Skin epidermis (tissue), 12 donors: ENCODE measurements around the gene ELMO1.

Source experiments
- H3K27ac ChIP-seq, 21 experiments: fragments of 200-600 bp; sonication (generic) in 11 of 21; one replicate each; pipeline ENCODE4 v1.5.0; 2020; ENCODE audit warnings: mild to moderate bottlenecking in 3 of 21, inconsistent platforms in 2 of 21, moderate library complexity in 2 of 21
- H3K4me3 ChIP-seq, 7 experiments: fragments of 200-600 bp; sonication (generic) in 2 of 7; one replicate each; pipeline ENCODE4 v1.5.0; 2020; ENCODE audit warnings: inconsistent platforms in 2 of 7, mild to moderate bottlenecking in 2 of 7, moderate library complexity in 1 of 7

ELMO1 gene

GRCh38 chr7:36961097-36961496 lies 487.6 kb downstream of the ELMO1 start:
- no peak overlapping the region for H3K27ac ChIP-seq
- no peak overlapping the region for H3K4me3 ChIP-seq

- Histone ChIP-seq H3K27ac (no peak overlapping the region), H3K4me3 (no peak overlapping the region)
Measured at GRCh38 chr7:36960105-36960504, 488.6 kb downstream of the ELMO1 start.

GRCh38 chr7:36958111-36958733 lies 490.4 kb downstream of the ELMO1 start:
- no peak overlapping the region for H3K27ac ChIP-seq

DNA sequence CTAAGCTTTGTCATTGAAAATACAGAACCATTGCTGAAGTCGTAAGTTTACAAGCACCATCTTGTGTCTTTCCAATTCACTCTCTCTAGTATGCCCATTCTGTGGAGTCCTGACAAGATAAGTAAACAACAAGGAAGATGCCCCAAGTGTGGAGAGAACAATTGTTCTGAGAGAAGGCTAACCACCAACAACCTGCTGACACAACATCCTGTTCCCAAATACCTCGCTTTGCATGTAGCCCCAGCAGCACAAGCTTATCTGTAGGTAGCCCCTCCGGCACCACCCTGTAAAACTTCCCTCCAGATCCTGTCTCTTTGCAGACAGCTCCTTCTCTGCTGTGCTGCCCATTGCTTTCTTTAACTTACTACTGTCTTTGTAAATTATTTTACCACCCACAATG lies 491.0 kb downstream of the ELMO1 start:
- H3K4me3 ChIP-seq: no peak overlapping the region

More at GRCh38 chr7:36958111-36958733, 490.4 kb downstream of the ELMO1 start:
- no peak overlapping the region for H3K4me3 ChIP-seq

GRCh38 chr7:36956814-36957213 lies 491.9 kb downstream of the ELMO1 start:
- Histone ChIP-seq H3K4me3 (no peak overlapping the region), H3K27ac (no peak overlapping the region)

More for the DNA sequence above, 491.0 kb downstream of the ELMO1 start:
- no peak overlapping the region for H3K27ac ChIP-seq

DNA sequence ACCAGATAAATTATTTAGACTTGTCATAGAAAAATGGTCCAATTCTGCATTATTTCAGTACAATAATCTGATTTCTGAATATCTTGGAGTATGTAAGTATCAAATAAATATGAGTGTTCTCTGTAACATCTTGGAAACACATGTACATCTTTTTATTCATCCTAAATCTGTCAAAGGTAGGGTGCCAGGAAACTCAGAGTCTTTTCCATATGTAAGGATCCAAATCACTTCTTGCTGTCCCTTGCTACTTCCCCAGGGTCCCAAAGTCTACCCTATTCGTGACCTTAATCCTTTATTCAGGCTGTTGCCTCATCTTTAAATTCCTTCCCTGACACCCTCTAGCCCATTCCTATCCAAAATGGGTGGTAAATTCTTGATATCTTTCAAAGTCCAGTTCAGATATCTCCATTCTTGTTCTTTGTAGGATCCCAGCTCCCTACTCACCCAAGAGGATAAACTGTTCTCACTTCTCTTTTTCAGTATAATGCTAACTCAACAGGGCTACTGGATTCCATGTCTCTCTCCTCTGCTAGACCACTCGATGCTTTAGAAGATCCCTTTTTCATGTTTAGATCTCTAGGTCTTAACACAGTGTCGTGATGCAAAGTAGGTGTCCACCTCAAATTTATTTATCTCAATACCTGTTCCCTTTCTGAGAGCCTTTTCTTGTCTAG lies 493.1 kb downstream of the ELMO1 start:
- H3K4me3 ChIP-seq: no peak overlapping the region
- no peak overlapping the region for H3K27ac ChIP-seq

DNA sequence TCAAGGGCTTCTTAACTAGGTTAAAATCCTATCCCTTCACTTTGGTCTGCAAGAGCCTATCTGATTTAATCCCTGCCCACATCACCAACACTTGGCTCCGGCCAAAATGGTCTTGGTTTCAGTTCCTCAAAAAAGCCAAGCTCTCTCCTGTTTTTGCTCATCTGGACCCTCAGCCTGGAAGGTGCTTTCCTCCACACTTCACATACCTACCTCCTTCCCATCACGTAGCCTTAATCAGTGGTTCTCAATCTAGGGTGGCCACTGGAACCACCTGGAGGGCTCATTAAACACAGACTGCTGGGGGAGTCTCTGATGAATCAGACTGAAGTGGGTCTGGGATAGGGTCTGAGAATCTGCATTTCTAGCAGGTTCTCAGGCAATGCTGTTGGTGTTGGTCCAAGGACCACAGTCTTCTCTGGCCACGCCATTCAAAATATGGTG lies 497.4 kb downstream of the ELMO1 start:
- no peak overlapping the region for H3K27ac ChIP-seq

GRCh38 chr7:36949711-36950600 lies 498.7 kb downstream of the ELMO1 start:
- Histone ChIP-seq H3K27ac (no peak overlapping the region), H3K4me3 (no peak overlapping the region)

More for the DNA sequence above, 497.4 kb downstream of the ELMO1 start:
- no peak overlapping the region for H3K4me3 ChIP-seq

DNA sequence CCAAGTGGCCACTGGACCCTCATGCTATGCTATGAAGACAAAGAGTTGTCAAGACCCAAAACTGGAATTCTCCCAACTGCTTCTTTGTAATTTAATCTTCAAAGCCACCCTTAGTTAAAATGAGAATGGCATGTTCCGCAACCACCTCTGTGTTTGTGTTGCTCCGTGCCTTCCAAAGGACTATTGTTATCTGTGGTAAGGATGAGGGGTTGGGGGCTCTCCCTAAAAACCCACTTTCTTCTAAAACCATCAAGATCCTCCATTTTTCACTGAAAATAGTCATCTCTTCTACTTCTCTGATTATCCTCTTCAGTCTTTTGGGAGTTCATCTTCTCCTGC lies 502.3 kb downstream of the ELMO1 start:
- Histone ChIP-seq H3K4me3 (no peak overlapping the region), H3K27ac (no peak overlapping the region)

DNA sequence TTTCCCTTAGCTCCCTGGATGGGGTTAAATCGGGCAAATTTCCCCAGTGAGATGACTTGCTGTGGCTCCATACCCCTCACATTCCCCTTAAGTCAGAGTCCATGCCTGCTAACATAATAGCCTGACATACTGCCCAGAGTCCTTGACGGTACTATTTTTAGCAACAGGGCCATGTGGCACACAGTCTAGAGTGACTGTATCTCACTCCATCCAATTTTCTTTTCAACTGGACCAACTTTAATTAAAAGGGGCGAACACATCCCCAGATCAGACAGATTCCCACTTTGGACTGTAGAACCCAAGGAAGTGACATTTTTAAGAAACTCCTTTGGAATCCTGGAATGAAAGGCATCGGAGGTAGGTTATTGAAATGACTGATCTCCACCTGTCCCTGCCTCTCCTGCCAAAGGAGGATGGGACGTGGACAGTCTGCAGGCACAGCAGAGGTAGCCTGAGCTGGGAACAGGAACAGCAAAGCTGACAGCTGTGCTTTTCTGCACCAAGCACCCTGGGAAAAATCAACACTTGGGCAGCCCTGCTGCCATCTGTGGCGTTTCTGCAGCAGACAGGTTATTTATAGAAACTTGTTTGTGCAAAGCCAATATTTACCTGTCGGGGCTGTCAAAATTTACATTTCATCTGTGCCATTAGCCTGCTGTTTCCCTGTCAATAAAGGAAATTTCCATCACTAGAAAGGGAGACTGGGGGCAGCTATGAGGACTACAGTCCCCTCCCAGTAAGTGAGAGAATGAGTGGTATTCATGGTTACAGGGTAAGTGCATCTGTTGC lies 502.9 kb downstream of the ELMO1 start:
- Histone ChIP-seq H3K4me3 (no peak overlapping the region), H3K27ac (no peak overlapping the region)

- Histone ChIP-seq H3K27ac (no peak overlapping the region), H3K4me3 (no peak overlapping the region)
Measured at GRCh38 chr7:36944838-36945237, 503.8 kb downstream of the ELMO1 start.

DNA sequence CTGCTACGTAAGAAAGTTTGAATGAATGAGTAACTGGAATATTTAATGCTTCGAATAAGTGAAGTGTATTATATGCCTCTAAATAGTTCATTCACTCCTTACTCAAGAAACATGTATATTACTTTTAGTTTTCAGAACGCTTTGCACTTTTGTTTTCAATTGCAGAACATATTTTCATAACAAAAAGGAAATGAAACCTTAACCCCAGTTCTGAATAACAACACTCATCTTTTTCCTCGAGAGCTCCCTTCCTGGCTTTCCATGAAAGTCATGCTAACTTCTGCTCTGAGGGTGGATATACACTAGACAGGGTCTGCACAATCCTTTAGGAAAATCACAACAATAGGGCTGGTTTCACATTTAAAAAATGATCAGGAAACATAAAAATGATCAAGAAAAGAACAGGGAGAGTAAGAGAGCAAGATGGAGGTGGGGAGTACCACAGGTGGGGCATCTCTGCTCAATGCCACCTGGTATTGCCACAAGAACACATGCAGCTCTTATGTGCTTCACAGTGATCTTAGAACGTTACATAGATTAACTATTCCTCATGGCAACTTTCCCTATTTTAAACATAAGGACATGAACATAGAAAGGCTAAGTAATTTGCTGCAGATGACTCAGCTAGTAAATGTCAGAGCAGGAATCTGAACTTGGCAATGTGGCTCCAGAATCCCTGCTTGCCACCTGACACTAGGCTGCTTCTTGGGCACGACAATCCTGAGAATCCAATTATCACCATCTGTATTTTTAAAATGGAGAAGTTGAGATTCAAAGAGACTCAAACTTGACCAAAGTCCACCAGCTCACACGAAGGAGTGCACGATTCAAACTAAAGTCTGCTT lies 504.9 kb downstream of the ELMO1 start:
- H3K27ac ChIP-seq: no peak overlapping the region
- no peak overlapping the region for H3K4me3 ChIP-seq

DNA sequence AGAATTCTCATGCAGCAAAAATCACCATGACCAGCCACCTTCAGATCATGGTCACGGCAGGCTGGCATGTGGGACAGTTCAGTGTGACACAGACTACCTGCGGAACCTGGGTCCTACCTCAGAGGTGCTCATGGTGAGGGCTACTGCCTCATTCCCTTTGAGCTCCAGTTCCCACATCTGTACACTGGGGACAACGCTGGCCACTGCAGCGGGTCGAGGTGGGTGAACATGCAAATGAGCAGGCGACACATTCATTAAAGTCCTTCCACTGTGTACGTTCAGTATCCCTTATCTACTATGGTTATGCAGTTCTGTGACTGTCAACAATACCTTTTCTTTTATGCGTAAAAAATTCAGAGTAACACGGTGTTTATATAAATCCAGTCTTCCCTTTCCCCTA lies 505.7 kb downstream of the ELMO1 start:
- Histone ChIP-seq H3K27ac (no peak overlapping the region), H3K4me3 (no peak overlapping the region)

- no peak overlapping the region for H3K27ac ChIP-seq
- no peak overlapping the region for H3K4me3 ChIP-seq
Measured at GRCh38 chr7:36942541-36942940, 506.1 kb downstream of the ELMO1 start.

GRCh38 chr7:36942025-36942424 lies 506.6 kb downstream of the ELMO1 start:
- no peak overlapping the region for H3K27ac ChIP-seq
- H3K4me3 ChIP-seq: no peak overlapping the region

- no peak overlapping the region for H3K27ac ChIP-seq
- no peak overlapping the region for H3K4me3 ChIP-seq
Measured at GRCh38 chr7:36941359-36941758, 507.3 kb downstream of the ELMO1 start.

DNA sequence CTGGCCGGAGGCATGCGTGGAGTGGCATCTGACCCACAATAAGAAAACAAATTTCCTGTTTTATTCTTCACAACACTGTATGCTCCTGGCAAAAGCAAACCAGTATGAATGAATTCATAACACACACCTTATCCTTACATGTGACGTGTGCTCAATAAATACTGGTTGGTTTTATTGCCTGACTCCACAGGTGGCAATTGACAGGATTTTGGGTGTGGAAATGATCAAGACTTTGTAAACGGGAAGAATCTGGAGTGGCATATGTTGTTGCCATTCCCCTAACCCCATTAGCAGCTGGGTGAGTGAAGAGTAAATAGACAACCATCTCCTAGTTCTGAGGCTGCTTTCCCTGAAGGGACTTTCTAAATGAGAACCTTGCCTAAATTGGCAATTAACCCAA lies 508.8 kb downstream of the ELMO1 start:
- H3K4me3 ChIP-seq: no peak overlapping the region

DNA sequence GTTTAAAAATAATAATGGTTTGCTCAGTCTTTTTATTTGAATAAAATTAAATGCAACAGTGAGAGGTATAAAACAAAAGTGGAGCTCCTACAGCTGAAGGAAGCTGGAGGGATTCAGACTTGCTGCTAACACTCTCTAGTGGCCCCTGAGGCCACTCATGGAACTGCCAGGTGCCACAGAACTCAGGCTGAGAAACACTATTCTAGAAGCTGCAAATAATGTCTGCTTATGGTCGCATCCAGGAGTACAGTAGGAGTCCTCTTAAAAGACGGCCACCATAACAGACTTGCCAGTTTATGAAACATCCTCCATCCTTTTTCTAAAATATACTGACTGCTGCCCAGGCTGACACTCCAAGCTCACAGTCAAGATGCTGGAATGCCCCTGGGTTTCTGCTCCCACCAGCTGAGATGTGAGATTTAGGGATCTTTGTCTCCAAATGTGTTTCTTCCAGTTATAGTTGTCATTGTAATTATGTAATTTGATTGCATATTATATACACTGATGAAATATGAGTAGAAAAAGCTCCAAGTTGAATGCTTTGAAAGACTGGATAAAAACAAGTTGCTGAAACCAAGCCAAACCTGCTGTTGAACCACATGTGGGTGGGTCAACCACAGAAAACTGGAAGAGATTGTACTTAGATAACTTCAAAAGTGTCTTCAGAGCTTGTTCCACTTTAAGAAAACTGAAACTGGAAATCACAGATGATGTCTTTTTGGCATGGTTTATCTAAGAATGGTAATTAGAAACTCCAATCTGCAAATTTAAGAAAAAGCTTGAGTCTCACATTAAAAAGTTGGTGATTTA lies 510.7 kb downstream of the ELMO1 start:
- H3K27ac ChIP-seq: no peak overlapping the region
- H3K4me3 ChIP-seq: no peak overlapping the region

More for the DNA sequence above, 508.8 kb downstream of the ELMO1 start:
- no peak overlapping the region for H3K27ac ChIP-seq
